ENCODE data around the gene SHFL. TPM values are rescaled to one million over a fixed set of nuclear protein-coding genes. Genes with fewer than 3 reads are reported as not detected.

The SHFL gene
- polyA plus RNA-seq, 1 of the 3 experiments (the other 2 are of a cell fraction), result 36.6 TPM

GRCh38 chr19:10134040-10134439, 47.9 kb downstream of the SHFL start (continued):
- TF ChIP-seq USF2 (IDR thresholded peaks at IDR 0.05; ENCODE audit: borderline replicate concordance, low read depth, low read length) (no peak), TCF12 (IDR thresholded peaks at IDR 0.05) (no peak), JUND (IDR thresholded peaks at IDR 0.05) (no peak), EZH2phosphoT487 (IDR thresholded peaks at IDR 0.05; ENCODE audit: borderline replicate concordance, low read depth) (no peak), RAD21 (IDR thresholded peaks at IDR 0.05; ENCODE audit: low read length) (no peak), TEAD4 (IDR thresholded peaks at IDR 0.05; ENCODE audit: borderline replicate concordance, insufficient read depth) (no peak), MEF2A (IDR thresholded peaks at IDR 0.05; ENCODE audit: borderline replicate concordance, low read depth) (no peak), REST (IDR thresholded peaks at IDR 0.05; ENCODE audit: low read depth, low read length) (no peak)

GRCh38 chr19:10135551-10136334, 49.6 kb downstream of the SHFL start:
- Histone ChIP-seq H3K4me2 (no peak overlapping the region), H3K9ac (no peak overlapping the region), H3K9me3 (no peaks in the 10 kb centered on the region), H3K4me1 (ENCODE audit: control insufficient read depth in 1 of 2, insufficient read depth in 2 of 2, low read depth in 1 of 2, low read length in 1 of 2) (peaks cover 0 to 33% of the 10 kb centered on the region in 2 experiments; a peak in 1 of 4 replicates), H4K20me1 (ENCODE audit: insufficient read depth) (no peaks in the 10 kb centered on the region), H3K36me3 (replicated peaks in 1 of 2; ENCODE audit: control insufficient read depth in 1 of 2, insufficient read depth in 2 of 2, low read length in 1 of 2) (peaks cover 33 to 63% of the 10 kb centered on the region in 2 experiments), H3K27me3 (ENCODE audit: insufficient read depth) (no peaks in the 10 kb centered on the region), H2AFZ (ENCODE audit: low read depth) (no peak overlapping the region), H3K9me2 (no peaks in the 10 kb centered on the region), H3K79me2 (ENCODE audit: insufficient read depth) (0 out of 2 replicates have a peak, but pooled peaks cover 4% of the 10 kb centered on the region), H3K27ac (ENCODE audit: low read depth in 2 of 2, low read length in 1 of 2) (no peak overlapping the region), H3F3A (replicated peaks; ENCODE audit: insufficient read depth) (peaks cover 9% of the 10 kb centered on the region), H3K4me3 (ENCODE audit: low read depth in 2 of 2, low read length in 1 of 2) (no peak overlapping the region)
- POLR2A ChIA-PET, result no interaction called here
- 98% methylated on average over 25 of the region's 39 CpGs for WGBS (ENCODE audit: low lambda C conversion rate)
- DNase-seq, result no peak
- CTCF ChIA-PET, result interaction anchor here (1.4 kb wide), 1 partner anchor 15 kb away, joined by 7 read pairs; no protein-coding TSS in a partner anchor
- TF ChIP-seq TAF1 (IDR thresholded peaks at IDR 0.05; ENCODE audit: borderline replicate concordance, low read depth, low read length) (no peak), SIN3A (IDR thresholded peaks at IDR 0.05; ENCODE audit: borderline replicate concordance, low read depth, low read length) (no peak), NRF1 (IDR thresholded peaks at IDR 0.05; ENCODE audit: low read depth, low read length) (no peak), IRF3 (IDR thresholded peaks at IDR 0.05; ENCODE audit: low read depth, low read length) (no peak), RXRA (IDR thresholded peaks at IDR 0.05; ENCODE audit: borderline replicate concordance, low read depth) (no peak), MAX (IDR thresholded peaks at IDR 0.05; ENCODE audit: low read depth) (no peak), SMC3 (IDR thresholded peaks at IDR 0.05; ENCODE audit: low read depth, low read length) (no peak), PBX3 (IDR thresholded peaks at IDR 0.05) (no peak), RFX5 (IDR thresholded peaks at IDR 0.05; ENCODE audit: low read length) (no peak), ELF1 (IDR thresholded peaks at IDR 0.05) (no peak), EZH2phosphoT487 (IDR thresholded peaks at IDR 0.05; ENCODE audit: borderline replicate concordance, low read depth) (no peak), NFIC (IDR thresholded peaks at IDR 0.05; ENCODE audit: borderline replicate concordance) (no peak), YY1 (IDR thresholded peaks at IDR 0.05; ENCODE audit: low read depth) (no peak), ZBTB33 (IDR thresholded peaks at IDR 0.05; ENCODE audit: borderline replicate concordance, low read depth) (no peak)
